SK-N-SH treated with all-trans-retinoic acid at 6 μM for 48 hours (cell line): ENCODE data around the gene STIMATE.

Experiments
- ATAC-seq: fragments of 200-7000 bp; cut with Tn5 transposase; 3 replicates; pipeline ENCODE4 v1.9.1; 2020; ENCODE audit warnings: mild to moderate bottlenecking, moderate library complexity
- ARNTL ChIP-seq: fragments of 450-650 bp; formaldehyde crosslinking; IDR thresholded peaks from 2 replicates; pipeline ENCODE4 v1.5.0; 2020; ENCODE audit warnings: low read depth, mild to moderate bottlenecking, moderate library complexity, borderline replicate concordance
- BACH2 ChIP-seq: fragments of 250-450 bp; sonication (Bioruptor Pico); IDR thresholded peaks from 2 replicates; pipeline ENCODE4 v1.9.0; 2021; ENCODE audit warnings: mild to moderate bottlenecking, borderline replicate concordance
- CSDC2 ChIP-seq: fragments of 250-450 bp; sonication (Bioruptor Pico); IDR thresholded peaks from 2 replicates; pipeline ENCODE4 v1.5.0; 2020; ENCODE audit warnings: mild to moderate bottlenecking, moderate library complexity
- CSRNP3 ChIP-seq: fragments of 250-450 bp; sonication (Bioruptor Pico); IDR thresholded peaks from 2 replicates; pipeline ENCODE4 v1.5.1; 2021; ENCODE audit warnings: mild to moderate bottlenecking, moderate library complexity
- ESRRG ChIP-seq: fragments of 250-450 bp; sonication (Bioruptor Pico); IDR thresholded peaks from 2 replicates; pipeline ENCODE4 v1.6.1; 2021; ENCODE audit warnings: mild to moderate bottlenecking
- GLIS3 ChIP-seq: fragments of 250-450 bp; sonication (Bioruptor Pico); IDR thresholded peaks from 2 replicates; pipeline ENCODE4 v1.5.0; 2020; ENCODE audit warnings: mild to moderate bottlenecking, moderate library complexity
- ISL1 ChIP-seq: fragments of 250-450 bp; sonication (Bioruptor Pico); IDR thresholded peaks from 2 replicates; pipeline ENCODE4 v2.1.2; 2022; ENCODE audit warnings: mild to moderate bottlenecking, moderate library complexity
- OSR1 ChIP-seq: fragments of 250-450 bp; sonication (Bioruptor Pico); IDR thresholded peaks from 2 replicates; pipeline ENCODE4 v1.8.0; 2022; ENCODE audit warnings: moderate library complexity, mild to moderate bottlenecking, inconsistent platforms
- PPARA ChIP-seq: fragments of 250-450 bp; sonication (Bioruptor Pico); IDR thresholded peaks from 2 replicates; pipeline ENCODE4 v1.5.0; 2020; ENCODE audit warnings: mild to moderate bottlenecking, borderline replicate concordance
- RARB ChIP-seq: fragments of 250-450 bp; sonication (Bioruptor Pico); IDR thresholded peaks from 2 replicates; pipeline ENCODE4 v1.8.0; 2021; ENCODE audit warnings: mild to moderate bottlenecking, moderate library complexity
- SNAI2 ChIP-seq: fragments of 250-450 bp; sonication (Bioruptor Pico); IDR thresholded peaks from 2 replicates; pipeline ENCODE4 v1.5.0; 2020; ENCODE audit warnings: mild to moderate bottlenecking, moderate library complexity
- TCF4 ChIP-seq: fragments of 250-450 bp; sonication (Bioruptor Pico); IDR thresholded peaks from 2 replicates; pipeline ENCODE4 v1.8.0; 2021; ENCODE audit warnings: mild to moderate bottlenecking, moderate library complexity, borderline replicate concordance
- TOX ChIP-seq: fragments of 250-450 bp; sonication (Bioruptor Pico); IDR thresholded peaks from 2 replicates; pipeline ENCODE4 v1.8.0; 2021; ENCODE audit warnings: mild to moderate bottlenecking, moderate library complexity, borderline replicate concordance
- TSHZ2 ChIP-seq: fragments of 250-450 bp; sonication (Bioruptor Pico); IDR thresholded peaks from 2 replicates; pipeline ENCODE4 v1.5.0; 2020; ENCODE audit warnings: mild to moderate bottlenecking, moderate library complexity
- ZC3H10 ChIP-seq: fragments of 250-450 bp; sonication (Bioruptor Pico); IDR thresholded peaks from 2 replicates; pipeline ENCODE4 v1.5.1; 2021; ENCODE audit warnings: mild to moderate bottlenecking, moderate library complexity
- ZFP3 ChIP-seq: fragments of 250-450 bp; sonication (Bioruptor Pico); IDR thresholded peaks from 2 replicates; pipeline ENCODE4 v1.5.0; 2020; ENCODE audit warnings: mild to moderate bottlenecking, moderate library complexity
- ZFP30 ChIP-seq: fragments of 450-650 bp; formaldehyde crosslinking; IDR thresholded peaks from 2 replicates; pipeline ENCODE4 v1.5.0; 2022; ENCODE audit warnings: mild to moderate bottlenecking, moderate library complexity
- ZNF565 ChIP-seq: fragments of 450-650 bp; formaldehyde crosslinking; conservative IDR thresholded peaks from 2 replicates; pipeline ENCODE4 v1.5.0; 2020; ENCODE audit warnings: low read depth, mild to moderate bottlenecking, moderate library complexity
- ZNF70 ChIP-seq: fragments of 450-650 bp; formaldehyde crosslinking; IDR thresholded peaks from 2 replicates; pipeline ENCODE4 v1.5.0; 2020; ENCODE audit warnings: mild to moderate bottlenecking, moderate library complexity
- TF ChIP-seq, protein P1 (sequence below): fragments of 250-450 bp; sonication (Bioruptor Pico); IDR thresholded peaks from 2 replicates; pipeline ENCODE4 v1.8.0; 2021; ENCODE audit warnings: low read depth, mild to moderate bottlenecking, moderate library complexity, borderline replicate concordance
- TF ChIP-seq, protein P2 (sequence below): fragments of 250-450 bp; sonication (Bioruptor Pico); IDR thresholded peaks from 2 replicates; pipeline ENCODE4 v1.5.1; 2020; ENCODE audit warnings: low read depth, mild to moderate bottlenecking, moderate library complexity
- TF ChIP-seq, protein P3 (sequence below): fragments of 250-450 bp; sonication (Bioruptor Pico); IDR thresholded peaks from 2 replicates; pipeline ENCODE4 v1.8.0; 2020; ENCODE audit warnings: mild to moderate bottlenecking, moderate library complexity, borderline replicate concordance

STIMATE gene

GRCh38 chr3:52873433-52874159, 23.8 kb downstream of the STIMATE start (continued):
- TF ChIP-seq TSHZ2 = no peak
- no peak for TF ChIP-seq ISL1 (CRISPR knock-in tag)
- no peak for TF ChIP-seq GLIS3 (CRISPR knock-in tag)
- TF ChIP-seq TCF4 (CRISPR knock-in tag) = no peak
- TF ChIP-seq BACH2 (CRISPR knock-in tag) = no peak

- TF ChIP-seq TOX (CRISPR knock-in tag) (no peak), ESRRG (no peak), TCF4 (CRISPR knock-in tag) (no peak), TSHZ2 (no peak), ZNF70 (CRISPR knock-in tag) (no peak), ISL1 (CRISPR knock-in tag) (no peak), ZC3H10 (no peak), ARNTL (no peak)
- TF ChIP-seq, protein P1, sequence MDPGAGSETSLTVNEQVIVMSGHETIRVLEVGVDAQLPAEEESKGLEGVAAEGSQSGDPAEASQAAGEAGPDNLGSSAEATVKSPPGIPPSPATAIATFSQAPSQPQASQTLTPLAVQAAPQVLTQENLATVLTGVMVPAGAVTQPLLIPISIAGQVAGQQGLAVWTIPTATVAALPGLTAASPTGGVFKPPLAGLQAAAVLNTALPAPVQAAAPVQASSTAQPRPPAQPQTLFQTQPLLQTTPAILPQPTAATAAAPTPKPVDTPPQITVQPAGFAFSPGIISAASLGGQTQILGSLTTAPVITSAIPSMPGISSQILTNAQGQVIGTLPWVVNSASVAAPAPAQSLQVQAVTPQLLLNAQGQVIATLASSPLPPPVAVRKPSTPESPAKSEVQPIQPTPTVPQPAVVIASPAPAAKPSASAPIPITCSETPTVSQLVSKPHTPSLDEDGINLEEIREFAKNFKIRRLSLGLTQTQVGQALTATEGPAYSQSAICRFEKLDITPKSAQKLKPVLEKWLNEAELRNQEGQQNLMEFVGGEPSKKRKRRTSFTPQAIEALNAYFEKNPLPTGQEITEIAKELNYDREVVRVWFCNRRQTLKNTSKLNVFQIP (CRISPR knock-in tag) = no peak
- TF ChIP-seq, protein P2, sequence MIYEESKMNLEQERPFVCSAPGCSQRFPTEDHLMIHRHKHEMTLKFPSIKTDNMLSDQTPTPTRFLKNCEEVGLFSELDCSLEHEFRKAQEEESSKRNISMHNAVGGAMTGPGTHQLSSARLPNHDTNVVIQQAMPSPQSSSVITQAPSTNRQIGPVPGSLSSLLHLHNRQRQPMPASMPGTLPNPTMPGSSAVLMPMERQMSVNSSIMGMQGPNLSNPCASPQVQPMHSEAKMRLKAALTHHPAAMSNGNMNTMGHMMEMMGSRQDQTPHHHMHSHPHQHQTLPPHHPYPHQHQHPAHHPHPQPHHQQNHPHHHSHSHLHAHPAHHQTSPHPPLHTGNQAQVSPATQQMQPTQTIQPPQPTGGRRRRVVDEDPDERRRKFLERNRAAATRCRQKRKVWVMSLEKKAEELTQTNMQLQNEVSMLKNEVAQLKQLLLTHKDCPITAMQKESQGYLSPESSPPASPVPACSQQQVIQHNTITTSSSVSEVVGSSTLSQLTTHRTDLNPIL (CRISPR knock-in tag) = no peak
- ATAC-seq = no peak
Observed at GRCh38 chr3:52872245-52872644, 25.1 kb downstream of the STIMATE start.

DNA sequence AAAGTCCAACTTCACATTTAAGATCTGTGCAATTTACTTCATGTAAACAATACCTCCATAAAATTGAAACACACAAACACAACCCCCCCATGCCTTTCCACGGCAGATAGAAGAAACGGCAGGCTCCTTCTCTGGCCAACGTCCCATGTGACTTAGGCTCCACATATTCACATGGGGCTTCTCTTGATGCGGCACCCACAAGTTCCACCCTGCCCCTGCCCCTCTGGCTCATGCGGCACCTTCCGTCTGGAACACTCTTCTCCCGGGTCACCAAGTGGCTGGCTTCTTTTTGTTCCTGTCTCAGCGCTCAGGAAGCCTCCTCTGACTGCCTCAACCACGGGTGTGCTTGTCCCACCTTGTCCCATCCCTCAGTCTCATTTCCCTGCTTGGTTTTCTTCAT, 25.6 kb downstream of the STIMATE start:
- ATAC-seq = no peak
- no peak for TF ChIP-seq ESRRG
- no peak for TF ChIP-seq TOX (CRISPR knock-in tag)
- no peak for TF ChIP-seq BACH2 (CRISPR knock-in tag)
- no peak for TF ChIP-seq SNAI2 (CRISPR knock-in tag)
- no peak for TF ChIP-seq CSRNP3 (CRISPR knock-in tag)
- no peak for TF ChIP-seq ZNF565 (CRISPR knock-in tag)
- TF ChIP-seq, protein P2 (CRISPR knock-in tag) = no peak
- TF ChIP-seq OSR1 (CRISPR knock-in tag) = no peak
- TF ChIP-seq ZFP3 (CRISPR knock-in tag) = no peak
- TF ChIP-seq RARB = no peak
- no peak for TF ChIP-seq CSDC2 (CRISPR knock-in tag)
- no peak for TF ChIP-seq ZFP30 (CRISPR knock-in tag)
- no peak for TF ChIP-seq TCF4 (CRISPR knock-in tag)
- no peak for TF ChIP-seq ZC3H10
- TF ChIP-seq, protein P1 (CRISPR knock-in tag) = no peak
- no peak for TF ChIP-seq GLIS3 (CRISPR knock-in tag)
- TF ChIP-seq, protein P3, sequence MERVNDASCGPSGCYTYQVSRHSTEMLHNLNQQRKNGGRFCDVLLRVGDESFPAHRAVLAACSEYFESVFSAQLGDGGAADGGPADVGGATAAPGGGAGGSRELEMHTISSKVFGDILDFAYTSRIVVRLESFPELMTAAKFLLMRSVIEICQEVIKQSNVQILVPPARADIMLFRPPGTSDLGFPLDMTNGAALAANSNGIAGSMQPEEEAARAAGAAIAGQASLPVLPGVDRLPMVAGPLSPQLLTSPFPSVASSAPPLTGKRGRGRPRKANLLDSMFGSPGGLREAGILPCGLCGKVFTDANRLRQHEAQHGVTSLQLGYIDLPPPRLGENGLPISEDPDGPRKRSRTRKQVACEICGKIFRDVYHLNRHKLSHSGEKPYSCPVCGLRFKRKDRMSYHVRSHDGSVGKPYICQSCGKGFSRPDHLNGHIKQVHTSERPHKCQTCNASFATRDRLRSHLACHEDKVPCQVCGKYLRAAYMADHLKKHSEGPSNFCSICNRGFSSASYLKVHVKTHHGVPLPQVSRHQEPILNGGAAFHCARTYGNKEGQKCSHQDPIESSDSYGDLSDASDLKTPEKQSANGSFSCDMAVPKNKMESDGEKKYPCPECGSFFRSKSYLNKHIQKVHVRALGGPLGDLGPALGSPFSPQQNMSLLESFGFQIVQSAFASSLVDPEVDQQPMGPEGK (CRISPR knock-in tag) = no peak
- no peak for TF ChIP-seq PPARA (CRISPR knock-in tag)
